GM19324 (cell line): Measurements from ENCODE around the gene SLC2A9.

Experiments used
- ATAC-seq: cut with Tn5 transposase; IDR thresholded peaks from one replicate; pipeline ENCODE4 v1.9.1; 2021; ENCODE audit warnings: mild to moderate bottlenecking, moderate library complexity; ENCODE audit not compliant: unreplicated experiment, low FRiP score

Gene SLC2A9

GRCh38 chr4:10020871-10021652, at the start of gene SLC2A9:
SLC2A9 (minus strand) TSS chr4:10021497; CDS start chr4:10021429, 68 bp downstream.
- no peak for ATAC-seq

- ATAC-seq, result no peak
Measured at GRCh38 chr4:10069075-10069642, 47.9 kb upstream of the SLC2A9 start.

- ATAC-seq, result no peak
Measured at GRCh38 chr4:10066670-10067651, 45.7 kb upstream of the SLC2A9 start.

GRCh38 chr4:10066206-10066605, 44.9 kb upstream of the SLC2A9 start:
- ATAC-seq, result no peak

- ATAC-seq, result no peak
Measured at GRCh38 chr4:10063544-10064300, 42.4 kb upstream of the SLC2A9 start.

GRCh38 chr4:10061650-10062415, 40.5 kb upstream of the SLC2A9 start:
- no peak for ATAC-seq

- no peak for ATAC-seq
Measured at GRCh38 chr4:10058371-10058770, 37.1 kb upstream of the SLC2A9 start.

- ATAC-seq, result no peak
Measured at GRCh38 chr4:10057023-10057395, 35.7 kb upstream of the SLC2A9 start.

GRCh38 chr4:10056334-10057022, 35.2 kb upstream of the SLC2A9 start:
- ATAC-seq, result no peak

- no peak for ATAC-seq
Measured at GRCh38 chr4:10055871-10056270, 34.6 kb upstream of the SLC2A9 start.

- ATAC-seq, result no peak
Measured at GRCh38 chr4:10054571-10055041, 33.3 kb upstream of the SLC2A9 start.

GRCh38 chr4:10053635-10054453, 32.5 kb upstream of the SLC2A9 start:
- ATAC-seq, result no peak

GRCh38 chr4:10051517-10052135, 30.3 kb upstream of the SLC2A9 start:
- no peak for ATAC-seq

- ATAC-seq, result no peak
Measured at GRCh38 chr4:10050721-10051120, 29.4 kb upstream of the SLC2A9 start.

- ATAC-seq, result no peak
Measured at GRCh38 chr4:10050261-10050661, 29.0 kb upstream of the SLC2A9 start.

- no peak for ATAC-seq
Measured at GRCh38 chr4:10048941-10049697, 27.8 kb upstream of the SLC2A9 start.

GRCh38 chr4:10047967-10048366, 26.7 kb upstream of the SLC2A9 start:
- ATAC-seq, result no peak
